SJCRH30 (cell line): ENCODE results near the gene RECQL5. TPM values are rescaled to one million over a fixed set of nuclear protein-coding genes. Genes with fewer than 3 reads are reported as not detected.
"Not testable (repeated sequence)": the region's sequence is repeated elsewhere in the genome, so short reads cannot be mapped to it uniquely, and the experiment has no call there.

ENCODE experiments used
- DNase-seq, 2 experiments: peaks; one replicate each; pipeline ENCODE4 v3.0.0-alpha.2; 2015 to 2020
- H3K27ac ChIP-seq: fragments of 250-450 bp; sonication (Bioruptor Pico); 2 replicates; pipeline ENCODE4 v1.5.1; 2020; ENCODE audit warnings: mild to moderate bottlenecking, moderate library complexity
- H3K27me3 ChIP-seq: fragments of 250-450 bp; sonication (Bioruptor Pico); 2 replicates; pipeline ENCODE4 v1.5.1; 2020; ENCODE audit warnings: mild to moderate bottlenecking, moderate library complexity
- H3K36me3 ChIP-seq: fragments of 250-450 bp; sonication (Bioruptor Pico); 2 replicates; pipeline ENCODE4 v1.5.1; 2020; ENCODE audit warnings: mild to moderate bottlenecking, moderate library complexity
- H3K4me1 ChIP-seq: fragments of 250-450 bp; sonication (Bioruptor Pico); 2 replicates; pipeline ENCODE4 v1.5.1; 2020; ENCODE audit warnings: mild to moderate bottlenecking, moderate library complexity
- H3K4me3 ChIP-seq: fragments of 250-450 bp; sonication (Bioruptor Pico); 2 replicates; pipeline ENCODE4 v1.5.1; 2020; ENCODE audit warnings: mild to moderate bottlenecking, moderate library complexity
- H3K9me3 ChIP-seq: fragments of 250-450 bp; sonication (Bioruptor Pico); replicated peaks from 2 replicates; pipeline ENCODE4 v1.5.1; 2020; ENCODE audit warnings: mild to moderate bottlenecking, moderate library complexity
- total RNA-seq: library from RNA; depleted of rRNA; stranded (reverse); fragments of >200 nt; shearing (Covaris generic); gene quantifications from 2 replicates; pipeline ENCODE4 v1.2.3, GENCODE V29; 2014; rRNA removed

Gene RECQL5
- total RNA-seq, 1 experiment from 2014 or later = 28.1 TPM

GRCh38 chr17:75581121-75581725, 85.7 kb downstream of the RECQL5 start:
- not testable (repeated sequence) for H3K27me3 ChIP-seq, H3K36me3 ChIP-seq, H3K4me3 ChIP-seq, H3K27ac ChIP-seq, H3K4me1 ChIP-seq, H3K9me3 ChIP-seq, DNase-seq

Other genes starting within 250 kb of the RECQL5 start
- gene TMEM94, start 210.5 kb downstream of the RECQL5 start, total RNA-seq = 43.5 and 55.6 TPM in 2 replicates
- 6.9 and 9.3 TPM in 2 replicates for gene CASKIN2, start 151.6 kb downstream of the RECQL5 start, total RNA-seq
- 34.3 and 44.8 TPM in 2 replicates for gene TSEN54, start 150.6 kb downstream of the RECQL5 start, total RNA-seq
- not detected in 2 replicates for gene LLGL2, start 141.5 kb downstream of the RECQL5 start, total RNA-seq
- 0.02 TPM in 1 of 2 replicates, not detected in the other for gene MYO15B, start 79.4 kb downstream of the RECQL5 start, total RNA-seq
- 0.14 and 0.18 TPM in 2 replicates for gene SMIM5, start 33.7 kb downstream of the RECQL5 start, total RNA-seq
- 63.4 and 74.0 TPM in 2 replicates for gene SAP30BP, start 184 bp upstream of the RECQL5 start, total RNA-seq
- gene ITGB4, start 54.3 kb upstream of the RECQL5 start, total RNA-seq = 4.3 and 8.8 TPM in 2 replicates
- gene GALK1, start 98.0 kb upstream of the RECQL5 start, total RNA-seq = 29.0 and 31.5 TPM in 2 replicates
- gene UNK, start 117.7 kb upstream of the RECQL5 start, total RNA-seq = 40.6 and 51.4 TPM in 2 replicates
- gene UNC13D, start 177.2 kb upstream of the RECQL5 start, total RNA-seq = 1.4 and 3.2 TPM in 2 replicates
- gene WBP2, start 188.2 kb upstream of the RECQL5 start, total RNA-seq = 36.3 and 38.3 TPM in 2 replicates
- gene TRIM47, start 211.4 kb upstream of the RECQL5 start, total RNA-seq = 8.1 and 9.9 TPM in 2 replicates
- 7.4 and 7.9 TPM in 2 replicates for gene TRIM65, start 229.8 kb upstream of the RECQL5 start, total RNA-seq
- 43.6 and 47.1 TPM in 2 replicates for gene MRPL38, start 237.7 kb upstream of the RECQL5 start, total RNA-seq